Measurements from ENCODE around the gene SCN3B. TPM values are rescaled to one million over a fixed set of nuclear protein-coding genes. Genes with fewer than 3 reads are reported as not detected.

SCN3B gene
- total RNA-seq, 2 experiments from 2014 or later = not detected

DNA sequence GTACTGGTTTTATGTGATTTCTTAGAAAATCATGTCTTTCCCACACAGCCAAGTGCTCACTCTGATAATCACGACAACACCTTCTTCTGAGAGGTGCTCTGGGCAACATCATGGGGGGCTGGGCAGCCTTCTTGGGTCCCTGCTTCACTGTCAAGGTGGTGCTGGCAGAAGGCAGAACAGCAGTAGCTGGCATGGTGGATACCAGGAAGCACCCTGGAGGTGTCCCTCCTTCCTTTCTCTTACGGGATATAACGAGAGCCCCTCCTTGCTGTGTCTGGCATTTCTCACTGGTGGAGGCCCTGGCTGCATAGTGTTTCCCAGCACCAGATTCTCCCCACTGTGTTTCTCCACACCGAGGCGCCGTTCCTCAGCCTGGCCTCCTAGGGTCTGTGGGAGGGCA lies 60.9 kb downstream of the SCN3B start:
- Histone ChIP-seq H3K4me2 (ENCODE audit: low read length) (no peak overlapping the region), H2AFZ (ENCODE audit: low read length) (no peak overlapping the region), H3K79me2 (ENCODE audit: insufficient read depth, low read depth, low read length) (no peaks in the 10 kb centered on the region), H3K4me1 (ENCODE audit: insufficient read depth, low read length, poor library complexity, severe bottlenecking) (no peaks in the 10 kb centered on the region), H3K36me3 (ENCODE audit: insufficient read depth, low read length) (no peaks in the 10 kb centered on the region), H3K9me3 (ENCODE audit: low read length) (no peaks in the 10 kb centered on the region), H3K27ac (ENCODE audit: low read depth, low read length, poor library complexity, severe bottlenecking) (no peak overlapping the region), H3K4me3 (ENCODE audit: low read depth, low read length, poor library complexity, severe bottlenecking) (no peak overlapping the region), H4K20me1 (ENCODE audit: insufficient read depth, low read length) (no peaks in the 10 kb centered on the region), H3K9me2 (ENCODE audit: insufficient read depth, low read length) (no peaks in the 10 kb centered on the region)
- DNase-seq (ENCODE audit: low spot score) = no peak
- intact Hi-C loops (cut with micrococcal nuclease; ENCODE audit: unreplicated experiment) = no loop called here
- TF ChIP-seq EZH2phosphoT487 (IDR thresholded peaks at IDR 0.05; ENCODE audit: borderline replicate concordance, low read depth, low read length) = no peak
- TF ChIP-seq, protein P1, sequence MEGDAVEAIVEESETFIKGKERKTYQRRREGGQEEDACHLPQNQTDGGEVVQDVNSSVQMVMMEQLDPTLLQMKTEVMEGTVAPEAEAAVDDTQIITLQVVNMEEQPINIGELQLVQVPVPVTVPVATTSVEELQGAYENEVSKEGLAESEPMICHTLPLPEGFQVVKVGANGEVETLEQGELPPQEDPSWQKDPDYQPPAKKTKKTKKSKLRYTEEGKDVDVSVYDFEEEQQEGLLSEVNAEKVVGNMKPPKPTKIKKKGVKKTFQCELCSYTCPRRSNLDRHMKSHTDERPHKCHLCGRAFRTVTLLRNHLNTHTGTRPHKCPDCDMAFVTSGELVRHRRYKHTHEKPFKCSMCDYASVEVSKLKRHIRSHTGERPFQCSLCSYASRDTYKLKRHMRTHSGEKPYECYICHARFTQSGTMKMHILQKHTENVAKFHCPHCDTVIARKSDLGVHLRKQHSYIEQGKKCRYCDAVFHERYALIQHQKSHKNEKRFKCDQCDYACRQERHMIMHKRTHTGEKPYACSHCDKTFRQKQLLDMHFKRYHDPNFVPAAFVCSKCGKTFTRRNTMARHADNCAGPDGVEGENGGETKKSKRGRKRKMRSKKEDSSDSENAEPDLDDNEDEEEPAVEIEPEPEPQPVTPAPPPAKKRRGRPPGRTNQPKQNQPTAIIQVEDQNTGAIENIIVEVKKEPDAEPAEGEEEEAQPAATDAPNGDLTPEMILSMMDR (conservative IDR thresholded peaks at IDR 0.05; ENCODE audit: low read length) = no peak
- no TSS peak for BruUV-seq (replicated peaks)
- ChIA-PET CTCF (ENCODE audit: unreplicated experiment) (no interaction called here), POLR2A (no interaction called here)

DNA sequence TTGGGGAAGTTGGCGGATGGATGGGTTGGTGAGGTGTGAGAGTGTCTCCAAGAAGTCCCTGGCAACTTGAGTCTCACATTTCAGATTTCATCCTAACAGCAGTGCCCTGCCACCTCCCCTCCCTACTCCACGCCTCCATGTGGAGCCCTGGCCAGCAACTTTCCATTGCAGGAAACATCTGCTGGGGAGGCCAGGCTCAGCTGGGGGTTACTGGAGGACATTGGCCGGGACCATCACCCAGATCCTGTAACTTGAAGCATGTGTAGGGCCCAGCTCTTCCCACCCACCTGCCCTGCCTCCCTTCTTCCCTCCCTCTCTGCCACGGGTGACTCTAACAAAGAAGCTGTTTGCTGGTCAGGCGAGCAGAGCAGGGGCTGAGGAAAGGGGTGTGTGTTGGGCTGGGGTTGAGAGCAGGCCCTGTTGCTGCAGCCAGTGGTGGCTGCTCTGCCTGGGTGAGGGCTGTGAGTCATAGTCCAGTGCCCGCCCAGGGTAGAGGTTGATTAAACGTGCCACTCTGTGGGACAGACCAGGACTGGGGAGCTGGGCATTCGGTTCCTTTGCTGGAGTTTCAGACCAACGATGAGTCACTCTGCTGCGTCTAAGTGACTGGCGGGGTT lies 64.0 kb downstream of the SCN3B start:
- H2AFZ ChIP-seq (ENCODE audit: low read length) = no peak overlapping the region
- TF ChIP-seq EZH2phosphoT487 (IDR thresholded peaks at IDR 0.05; ENCODE audit: borderline replicate concordance, low read depth, low read length) = no peak
- TF ChIP-seq, protein P1 (conservative IDR thresholded peaks at IDR 0.05; ENCODE audit: low read length) = no peak
- H3K9me2 ChIP-seq (ENCODE audit: insufficient read depth, low read length) = no peaks in the 10 kb centered on the region
- H3K27ac ChIP-seq (ENCODE audit: low read depth, low read length, poor library complexity, severe bottlenecking) = no peak overlapping the region
- intact Hi-C loops (cut with micrococcal nuclease; ENCODE audit: unreplicated experiment) = no loop called here
- no peak overlapping the region for H3K4me3 ChIP-seq (ENCODE audit: low read depth, low read length, poor library complexity, severe bottlenecking)
- no peaks in the 10 kb centered on the region for H3K36me3 ChIP-seq (ENCODE audit: insufficient read depth, low read length)
- no peaks in the 10 kb centered on the region for H3K4me1 ChIP-seq (ENCODE audit: insufficient read depth, low read length, poor library complexity, severe bottlenecking)
- H4K20me1 ChIP-seq (ENCODE audit: insufficient read depth, low read length) = no peaks in the 10 kb centered on the region
- no peak for DNase-seq (ENCODE audit: low spot score)
- CTCF ChIA-PET (ENCODE audit: unreplicated experiment) = no interaction called here
- H3K9me3 ChIP-seq (ENCODE audit: low read length) = no peaks in the 10 kb centered on the region
- no peaks in the 10 kb centered on the region for H3K79me2 ChIP-seq (ENCODE audit: insufficient read depth, low read depth, low read length)
- no TSS peak for BruUV-seq (replicated peaks)
- no peak overlapping the region for H3K4me2 ChIP-seq (ENCODE audit: low read length)
- POLR2A ChIA-PET = no interaction called here

DNA sequence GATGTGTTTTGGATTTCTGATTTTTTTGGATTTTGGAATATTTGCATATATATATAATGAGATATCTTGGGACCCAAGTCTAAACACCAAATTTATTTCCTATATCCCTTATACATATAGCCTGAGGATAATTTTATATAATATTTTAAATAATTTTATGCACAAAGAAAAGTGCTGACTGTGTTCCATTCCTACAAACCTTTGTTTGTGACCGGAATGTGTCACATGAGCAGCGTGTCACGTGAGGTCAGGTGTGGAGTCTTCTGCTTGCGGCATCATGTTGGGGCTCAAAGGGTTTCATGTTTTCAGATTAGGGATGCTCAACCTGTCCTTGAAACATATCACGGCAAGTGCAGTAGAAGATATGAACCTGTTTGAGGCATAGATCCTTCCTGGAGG lies 65.6 kb downstream of the SCN3B start:
- no peaks in the 10 kb centered on the region for H3K36me3 ChIP-seq (ENCODE audit: insufficient read depth, low read length)
- CTCF ChIA-PET (ENCODE audit: unreplicated experiment) = no interaction called here

More for the DNA sequence above, 65.6 kb downstream of the SCN3B start:
- Histone ChIP-seq H3K9me3 (ENCODE audit: low read length) (no peaks in the 10 kb centered on the region), H3K4me2 (ENCODE audit: low read length) (no peak overlapping the region), H3K79me2 (ENCODE audit: insufficient read depth, low read depth, low read length) (no peaks in the 10 kb centered on the region), H3K4me1 (ENCODE audit: insufficient read depth, low read length, poor library complexity, severe bottlenecking) (no peaks in the 10 kb centered on the region), H4K20me1 (ENCODE audit: insufficient read depth, low read length) (no peaks in the 10 kb centered on the region), H2AFZ (ENCODE audit: low read length) (no peak overlapping the region), H3K4me3 (ENCODE audit: low read depth, low read length, poor library complexity, severe bottlenecking) (no peak overlapping the region), H3K27ac (ENCODE audit: low read depth, low read length, poor library complexity, severe bottlenecking) (no peak overlapping the region), H3K9me2 (ENCODE audit: insufficient read depth, low read length) (no peaks in the 10 kb centered on the region)
- intact Hi-C loops (cut with micrococcal nuclease; ENCODE audit: unreplicated experiment) = no loop called here
- TF ChIP-seq EZH2phosphoT487 (IDR thresholded peaks at IDR 0.05; ENCODE audit: borderline replicate concordance, low read depth, low read length) = no peak
- TF ChIP-seq, protein P1 (conservative IDR thresholded peaks at IDR 0.05; ENCODE audit: low read length) = no peak
- no TSS peak for BruUV-seq (replicated peaks)
- POLR2A ChIA-PET = no interaction called here
- no peak for DNase-seq (ENCODE audit: low spot score)

Data from OCI-LY7 (cell line).